H9 (cell line): Measurements from ENCODE around the gene RASAL1. TPM values are rescaled to one million over a fixed set of nuclear protein-coding genes. Genes with fewer than 3 reads are reported as not detected.
"Not testable (repeated sequence)": the region's sequence is repeated elsewhere in the genome, so short reads cannot be mapped to it uniquely, and the experiment has no call there.

ENCODE experiments used
- DNase-seq: peaks from one replicate; pipeline ENCODE4 v3.0.0-alpha.2; 2017
- H2AFZ ChIP-seq: one replicate; pipeline ENCODE4 v1.6.1; 2013; ENCODE audit warnings: mild to moderate bottlenecking, low read length, control low read depth, moderate library complexity
- H2AK5ac ChIP-seq: 2 replicates; pipeline ENCODE4 v1.6.1; 2013; ENCODE audit warnings: low read length, control low read depth, mixed read lengths; ENCODE audit not compliant: insufficient read length
- H2BK120ac ChIP-seq: one replicate; pipeline ENCODE4 v1.6.1; 2013; ENCODE audit warnings: low read depth, mild to moderate bottlenecking, low read length, control low read depth, inconsistent platforms; ENCODE audit not compliant: poor library complexity, severe bottlenecking
- H2BK12ac ChIP-seq: 2 replicates; pipeline ENCODE4 v1.6.1; 2013; ENCODE audit warnings: low read length, control low read depth, mixed read lengths, low read depth; ENCODE audit not compliant: insufficient read length
- H2BK15ac ChIP-seq: 2 replicates; pipeline ENCODE4 v1.6.1; 2013; ENCODE audit warnings: low read depth, low read length, control low read depth
- H2BK20ac ChIP-seq: one replicate; pipeline ENCODE4 v1.6.1; 2013; ENCODE audit warnings: low read depth, mild to moderate bottlenecking, low read length, control low read depth, inconsistent platforms; ENCODE audit not compliant: poor library complexity, severe bottlenecking
- H2BK5ac ChIP-seq: 2 replicates; pipeline ENCODE4 v1.6.1; 2013; ENCODE audit warnings: low read length, control low read depth, mixed read lengths; ENCODE audit not compliant: insufficient read length
- H3K14ac ChIP-seq: 2 replicates; pipeline ENCODE4 v1.6.1; 2013; ENCODE audit warnings: low read length, control low read depth; ENCODE audit not compliant: insufficient read depth
- H3K18ac ChIP-seq: 2 replicates; pipeline ENCODE4 v1.6.1; 2013; ENCODE audit warnings: low read depth, mild to moderate bottlenecking, mixed read lengths, low read length, control low read depth; ENCODE audit not compliant: insufficient read length
- H3K23ac ChIP-seq: 2 replicates; pipeline ENCODE4 v1.6.1; 2013; ENCODE audit warnings: low read length, control low read depth, mixed read lengths, low read depth; ENCODE audit not compliant: insufficient read length
- H3K23me2 ChIP-seq: 2 replicates; pipeline ENCODE4 v1.6.1; 2013; ENCODE audit warnings: low read depth, mild to moderate bottlenecking, mixed read lengths, low read length, control low read depth; ENCODE audit not compliant: insufficient read length, poor library complexity, severe bottlenecking
- H3K27ac ChIP-seq: 2 replicates; pipeline ENCODE4 v1.5.1; 2013; ENCODE audit warnings: low read length, control low read depth, mixed read lengths, low read depth; ENCODE audit not compliant: insufficient read length
- H3K27me3 ChIP-seq: 2 replicates; pipeline ENCODE4 v1.6.1; 2013; ENCODE audit warnings: low read length, control low read depth, inconsistent platforms; ENCODE audit not compliant: insufficient read depth
- H3K4ac ChIP-seq: 2 replicates; pipeline ENCODE4 v1.6.1; 2013; ENCODE audit warnings: low read depth, mild to moderate bottlenecking, control low read depth, inconsistent platforms, low read length, moderate library complexity
- H3K4me1 ChIP-seq: 2 replicates; pipeline ENCODE4 v1.6.1; 2013; ENCODE audit warnings: low read length, control low read depth, inconsistent platforms; ENCODE audit not compliant: insufficient read depth
- H3K4me2 ChIP-seq: 2 replicates; pipeline ENCODE4 v1.6.1; 2013; ENCODE audit warnings: low read length, control low read depth, mixed read lengths; ENCODE audit not compliant: insufficient read length, insufficient read depth
- H3K56ac ChIP-seq: 2 replicates; pipeline ENCODE4 v1.6.1; 2013; ENCODE audit warnings: low read depth, mild to moderate bottlenecking, mixed read lengths, low read length, control low read depth; ENCODE audit not compliant: insufficient read length
- H3K79me1 ChIP-seq: 2 replicates; pipeline ENCODE4 v1.6.1; 2013; ENCODE audit warnings: low read depth, mild to moderate bottlenecking, moderate library complexity, low read length, control low read depth, inconsistent platforms; ENCODE audit not compliant: insufficient read depth, poor library complexity, severe bottlenecking
- H3K79me2 ChIP-seq: 2 replicates; pipeline ENCODE4 v1.6.1; 2013; ENCODE audit warnings: low read length, control low read depth, inconsistent platforms; ENCODE audit not compliant: insufficient read depth
- H3K9ac ChIP-seq: 2 replicates; pipeline ENCODE4 v1.6.1; 2013; ENCODE audit warnings: low read length, control low read depth, mixed read lengths; ENCODE audit not compliant: insufficient read length; ENCODE audit errors: extremely low read depth
- H3K9me3 ChIP-seq: one replicate; pipeline ENCODE4 v1.6.1; 2013; ENCODE audit warnings: low read depth, low read length, inconsistent platforms; ENCODE audit not compliant: control insufficient read depth
- H3T11ph ChIP-seq: one replicate; pipeline ENCODE4 v1.6.1; 2013; ENCODE audit warnings: mild to moderate bottlenecking, low read length, control low read depth, inconsistent platforms
- H4K20me1 ChIP-seq: one replicate; pipeline ENCODE4 v1.6.1; 2013; ENCODE audit not compliant: control insufficient read depth, insufficient read length, insufficient read depth
- H4K5ac ChIP-seq: 2 replicates; pipeline ENCODE4 v1.6.1; 2013; ENCODE audit warnings: low read depth, mild to moderate bottlenecking, mixed read lengths, low read length, control low read depth; ENCODE audit not compliant: insufficient read length
- H4K8ac ChIP-seq: replicated peaks from 2 replicates; pipeline ENCODE4 v1.6.1; 2013; ENCODE audit warnings: low read length, control low read depth, mixed read lengths, low read depth; ENCODE audit not compliant: insufficient read length
- H4K91ac ChIP-seq: 2 replicates; pipeline ENCODE4 v1.6.1; 2013; ENCODE audit warnings: low read depth, mild to moderate bottlenecking, moderate library complexity, mixed read lengths, low read length, control low read depth; ENCODE audit not compliant: insufficient read length
- H3K27ac Mint-ChIP-seq, 3 experiments: 2 replicates in 2 of 3; 3 replicates in 1 of 3; pipeline ENCODE4 v1.8.0; 2020 to 2021; ENCODE audit warnings: mixed read lengths in 3 of 3, mild to moderate bottlenecking in 1 of 3, moderate library complexity in 1 of 3
- H3K27me3 Mint-ChIP-seq: 2 replicates; pipeline ENCODE4 v1.8.0; 2021; ENCODE audit warnings: low read depth, mild to moderate bottlenecking, moderate library complexity, mixed read lengths
- H3K36me3 Mint-ChIP-seq, 3 experiments: 2 replicates in 2 of 3; 3 replicates in 1 of 3; pipeline ENCODE4 v1.8.0; 2020 to 2021; ENCODE audit warnings: low read depth in 3 of 3, mixed read lengths in 3 of 3; ENCODE audit not compliant: insufficient read depth in 1 of 3
- H3K4me1 Mint-ChIP-seq, 2 experiments: 2 replicates each; pipeline ENCODE4 v1.8.0; 2020; ENCODE audit warnings: mixed read lengths in 2 of 2
- H3K4me3 Mint-ChIP-seq, 2 experiments: 2 replicates in 1 of 2; 3 replicates in 1 of 2; pipeline ENCODE4 v1.8.0; 2020 to 2021; ENCODE audit warnings: mild to moderate bottlenecking in 2 of 2, mixed read lengths in 2 of 2, moderate library complexity in 1 of 2
- H3K9me3 Mint-ChIP-seq, 2 experiments: 2 replicates in 1 of 2; 3 replicates in 1 of 2; pipeline ENCODE4 v1.8.0; 2020; ENCODE audit warnings: mild to moderate bottlenecking in 2 of 2, mixed read lengths in 2 of 2, moderate library complexity in 1 of 2
- WGBS: extraction: QIAGEN DNeasy Blood & Tissue Kit; methylation state at CpG from one replicate; pipeline ENCODE4 v1.1.7; 2013; ENCODE audit warnings: missing lambda C conversion rate, low lambda C conversion rate, mixed read lengths; ENCODE audit not compliant: insufficient read length; ENCODE audit errors: extremely low coverage; 5-methylcytosine and 5-hydroxymethylcytosine counted together
- total RNA-seq: library from RNA; stranded (reverse); gene quantifications from 2 replicates; pipeline ENCODE4 v1.2.1, GENCODE V29; 2021
- TF ChIP-seq, protein P1 (sequence below): fragments of 200-600 bp; sonication (generic); conservative IDR thresholded peaks from 3 replicates; pipeline ENCODE4 v1.8.0; 2021; ENCODE audit warnings: antibody characterized with exemption, mild to moderate bottlenecking

Gene RASAL1
- total RNA-seq, 1 experiment from 2014 or later = 2.3 TPM

- Mint-ChIP-seq H3K36me3 (no peaks in the 10 kb centered on the region; a peak in 3 of 7 replicates), H3K9me3 (peaks cover 3 to 4% of the 10 kb centered on the region in 2 experiments; a peak in 4 of 5 replicates), H3K4me1 (peaks cover 6 to 13% of the 10 kb centered on the region in 2 experiments; a peak in 3 of 4 replicates), H3K27ac (no peak overlapping the region; a peak in 1 of 7 replicates), H3K27me3 (peaks cover 2% of the 10 kb centered on the region; the same call in 1 of the 2 replicates), H3K4me3 (no peak overlapping the region; a peak in 1 of 5 replicates)
- no peak overlapping the region; the same call in 1 of the 2 replicates for H3K14ac ChIP-seq
- no peak overlapping the region for H3T11ph ChIP-seq
- H3K4ac ChIP-seq = no peak overlapping the region
- H2BK20ac ChIP-seq = no peak overlapping the region
- H3K4me1 ChIP-seq = peaks cover 2% of the 10 kb centered on the region; the same call in 1 of the 2 replicates
- H4K8ac ChIP-seq = no peak overlapping the region
- H2BK120ac ChIP-seq = no peak overlapping the region
- H2BK5ac ChIP-seq = no peak overlapping the region
- H2AK5ac ChIP-seq = no peak overlapping the region
- H3K27ac ChIP-seq = no peak overlapping the region
- no peaks in the 10 kb centered on the region for H3K27me3 ChIP-seq
- H2AFZ ChIP-seq = no peak overlapping the region
- H3K79me2 ChIP-seq = no peaks in the 10 kb centered on the region
- no peaks in the 10 kb centered on the region for H4K20me1 ChIP-seq
- H3K56ac ChIP-seq = no peak overlapping the region
- H2BK15ac ChIP-seq = no peak overlapping the region
- no peak overlapping the region for H3K4me2 ChIP-seq
- H2BK12ac ChIP-seq = no peak overlapping the region
- H4K5ac ChIP-seq = no peak overlapping the region
- H3K18ac ChIP-seq = no peak overlapping the region
- H3K79me1 ChIP-seq = no peaks in the 10 kb centered on the region
- H3K9me3 ChIP-seq = no peaks in the 10 kb centered on the region
- H4K91ac ChIP-seq = no peak overlapping the region
- DNase-seq = no peak
- no peak overlapping the region for H3K23ac ChIP-seq
- H3K23me2 ChIP-seq = no peaks in the 10 kb centered on the region
- WGBS = no CpG with 5 or more reads among the region's 17 CpGs
- H3K9ac ChIP-seq = no peak overlapping the region
- TF ChIP-seq, protein P1, sequence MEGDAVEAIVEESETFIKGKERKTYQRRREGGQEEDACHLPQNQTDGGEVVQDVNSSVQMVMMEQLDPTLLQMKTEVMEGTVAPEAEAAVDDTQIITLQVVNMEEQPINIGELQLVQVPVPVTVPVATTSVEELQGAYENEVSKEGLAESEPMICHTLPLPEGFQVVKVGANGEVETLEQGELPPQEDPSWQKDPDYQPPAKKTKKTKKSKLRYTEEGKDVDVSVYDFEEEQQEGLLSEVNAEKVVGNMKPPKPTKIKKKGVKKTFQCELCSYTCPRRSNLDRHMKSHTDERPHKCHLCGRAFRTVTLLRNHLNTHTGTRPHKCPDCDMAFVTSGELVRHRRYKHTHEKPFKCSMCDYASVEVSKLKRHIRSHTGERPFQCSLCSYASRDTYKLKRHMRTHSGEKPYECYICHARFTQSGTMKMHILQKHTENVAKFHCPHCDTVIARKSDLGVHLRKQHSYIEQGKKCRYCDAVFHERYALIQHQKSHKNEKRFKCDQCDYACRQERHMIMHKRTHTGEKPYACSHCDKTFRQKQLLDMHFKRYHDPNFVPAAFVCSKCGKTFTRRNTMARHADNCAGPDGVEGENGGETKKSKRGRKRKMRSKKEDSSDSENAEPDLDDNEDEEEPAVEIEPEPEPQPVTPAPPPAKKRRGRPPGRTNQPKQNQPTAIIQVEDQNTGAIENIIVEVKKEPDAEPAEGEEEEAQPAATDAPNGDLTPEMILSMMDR = no peak
Measured at GRCh38 chr12:113142173-113142885, 6.8 kb upstream of the RASAL1 start.

GRCh38 chr12:113141716-113142115, 6.2 kb upstream of the RASAL1 start:
- not testable (repeated sequence) for H3K9ac ChIP-seq, H2AK5ac ChIP-seq, H3K27ac Mint-ChIP-seq, DNase-seq, H3K9me3 Mint-ChIP-seq, H3K27me3 Mint-ChIP-seq, H2BK15ac ChIP-seq, H4K8ac ChIP-seq, H3K9me3 ChIP-seq, H2BK12ac ChIP-seq, H3K56ac ChIP-seq, H3K79me1 ChIP-seq, H3K23me2 ChIP-seq, H3K27ac ChIP-seq, H3K4ac ChIP-seq, H2BK120ac ChIP-seq, H3K27me3 ChIP-seq, H3K14ac ChIP-seq, H3K23ac ChIP-seq, H3K4me3 Mint-ChIP-seq, H3K79me2 ChIP-seq, H2AFZ ChIP-seq, H4K20me1 ChIP-seq, H4K5ac ChIP-seq, H3K36me3 Mint-ChIP-seq, H2BK20ac ChIP-seq, H2BK5ac ChIP-seq, H3K4me1 ChIP-seq, H3K4me2 ChIP-seq, H3T11ph ChIP-seq, H3K18ac ChIP-seq, H4K91ac ChIP-seq
- WGBS = no CpG with 5 or more reads among the region's 3 CpGs
- H3K4me1 Mint-ChIP-seq = peaks cover 6 to 16% of the 10 kb centered on the region in 2 experiments; a peak in 3 of 4 replicates
